ENCODE data around the gene RAB3A. TPM values are rescaled to one million over a fixed set of nuclear protein-coding genes. Genes with fewer than 3 reads are reported as not detected.

RAB3A gene
- total RNA-seq, 1 experiment from 2014 or later, result 6.7 TPM

DNA sequence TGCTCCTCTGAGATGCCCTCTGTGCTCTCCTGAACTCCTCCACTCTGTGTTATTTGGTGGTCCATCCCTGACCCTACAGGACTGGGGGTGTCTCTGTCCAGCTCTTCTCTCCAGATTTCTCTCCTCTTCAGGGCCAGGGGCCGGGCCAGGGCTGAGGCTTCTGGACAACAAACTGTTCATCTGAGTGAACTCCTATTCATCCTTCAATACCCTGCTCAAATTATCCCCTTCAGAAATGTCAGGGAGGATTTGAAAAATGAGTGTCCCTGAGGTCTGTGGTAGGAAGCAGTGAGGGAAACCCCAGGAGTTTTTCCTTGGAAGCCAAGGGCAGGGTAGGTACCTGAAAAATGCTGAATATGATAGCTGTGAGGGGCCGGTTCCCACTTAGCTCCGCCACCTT, 14.8 kb upstream of the RAB3A start:
- H3K4me3 ChIP-seq (ENCODE audit: low read length), result no peak overlapping the region
- H3K9ac ChIP-seq (ENCODE audit: low read length), result no peak overlapping the region
- POLR2A ChIA-PET (ENCODE audit: unreplicated experiment), result no interaction called here
- no peaks in the 10 kb centered on the region for H4K20me1 ChIP-seq (ENCODE audit: low read length)
- H2AFZ ChIP-seq (ENCODE audit: low read length), result no peak overlapping the region
- no peaks in the 10 kb centered on the region for H3F3A ChIP-seq (ENCODE audit: low read length, unreplicated experiment)
- H3K4me1 ChIP-seq (ENCODE audit: insufficient read depth, low read length), result peaks cover 4% of the 10 kb centered on the region
- ATAC-seq, result no peak
- H3K9me2 ChIP-seq (replicated peaks; ENCODE audit: low read length), result no peaks in the 10 kb centered on the region
- H3K4me2 ChIP-seq (ENCODE audit: low read length), result no peak overlapping the region
- no peak overlapping the region for H3K27ac ChIP-seq (ENCODE audit: low read length)
- intact Hi-C loops (cut with micrococcal nuclease), result no loop called here
- H3K79me2 ChIP-seq (ENCODE audit: low read length), result no peaks in the 10 kb centered on the region
- H3K9me3 ChIP-seq (ENCODE audit: low read length), result no peaks in the 10 kb centered on the region
- CTCF ChIA-PET, result no interaction called here
- TF ChIP-seq EZH2phosphoT487 (IDR thresholded peaks at IDR 0.05; ENCODE audit: borderline replicate concordance, low read length), result no peak
- TF ChIP-seq, protein P1, sequence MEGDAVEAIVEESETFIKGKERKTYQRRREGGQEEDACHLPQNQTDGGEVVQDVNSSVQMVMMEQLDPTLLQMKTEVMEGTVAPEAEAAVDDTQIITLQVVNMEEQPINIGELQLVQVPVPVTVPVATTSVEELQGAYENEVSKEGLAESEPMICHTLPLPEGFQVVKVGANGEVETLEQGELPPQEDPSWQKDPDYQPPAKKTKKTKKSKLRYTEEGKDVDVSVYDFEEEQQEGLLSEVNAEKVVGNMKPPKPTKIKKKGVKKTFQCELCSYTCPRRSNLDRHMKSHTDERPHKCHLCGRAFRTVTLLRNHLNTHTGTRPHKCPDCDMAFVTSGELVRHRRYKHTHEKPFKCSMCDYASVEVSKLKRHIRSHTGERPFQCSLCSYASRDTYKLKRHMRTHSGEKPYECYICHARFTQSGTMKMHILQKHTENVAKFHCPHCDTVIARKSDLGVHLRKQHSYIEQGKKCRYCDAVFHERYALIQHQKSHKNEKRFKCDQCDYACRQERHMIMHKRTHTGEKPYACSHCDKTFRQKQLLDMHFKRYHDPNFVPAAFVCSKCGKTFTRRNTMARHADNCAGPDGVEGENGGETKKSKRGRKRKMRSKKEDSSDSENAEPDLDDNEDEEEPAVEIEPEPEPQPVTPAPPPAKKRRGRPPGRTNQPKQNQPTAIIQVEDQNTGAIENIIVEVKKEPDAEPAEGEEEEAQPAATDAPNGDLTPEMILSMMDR (conservative IDR thresholded peaks at IDR 0.05; ENCODE audit: low read depth, low read length), result no peak
- H3K36me3 ChIP-seq (ENCODE audit: low read depth, low read length), result no peaks in the 10 kb centered on the region
- no peak for DNase-seq
- no TSS peak for BruUV-seq (replicated peaks)
- H3K27me3 ChIP-seq (ENCODE audit: low read length), result no peaks in the 10 kb centered on the region

DNA sequence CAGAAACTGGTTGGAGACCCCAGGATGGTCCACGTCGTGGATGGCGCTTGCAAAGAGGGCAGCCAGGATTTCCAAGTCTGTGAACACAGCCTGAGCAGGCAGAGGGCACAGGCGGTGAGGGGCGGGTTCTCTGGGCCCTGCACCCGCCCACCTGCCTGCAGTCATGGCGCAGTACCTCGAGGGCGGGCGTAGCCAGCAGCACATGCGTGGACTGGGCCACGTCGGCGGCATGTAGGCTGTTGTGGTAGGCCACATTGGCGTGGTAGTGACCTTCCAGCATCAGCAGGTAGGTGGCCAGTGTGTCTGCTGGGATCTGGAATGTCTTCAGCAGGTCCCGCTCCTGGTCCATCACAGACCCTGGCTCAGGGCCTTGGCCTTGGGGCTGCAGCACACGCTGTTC, 14.3 kb upstream of the RAB3A start:
- intact Hi-C loops (cut with micrococcal nuclease), result no loop called here
- Histone ChIP-seq H3K36me3 (ENCODE audit: low read depth, low read length) (no peaks in the 10 kb centered on the region), H3K4me3 (ENCODE audit: low read length) (no peak overlapping the region), H4K20me1 (ENCODE audit: low read length) (no peaks in the 10 kb centered on the region), H3K27ac (ENCODE audit: low read length) (no peak overlapping the region), H3K9me2 (replicated peaks; ENCODE audit: low read length) (no peaks in the 10 kb centered on the region), H2AFZ (ENCODE audit: low read length) (no peak overlapping the region), H3K4me1 (ENCODE audit: insufficient read depth, low read length) (peaks cover 4% of the 10 kb centered on the region), H3K9me3 (ENCODE audit: low read length) (no peaks in the 10 kb centered on the region), H3K9ac (ENCODE audit: low read length) (no peak overlapping the region), H3K79me2 (ENCODE audit: low read length) (no peaks in the 10 kb centered on the region), H3F3A (ENCODE audit: low read length, unreplicated experiment) (no peaks in the 10 kb centered on the region), H3K4me2 (ENCODE audit: low read length) (no peak overlapping the region), H3K27me3 (ENCODE audit: low read length) (no peaks in the 10 kb centered on the region)
- POLR2A ChIA-PET (ENCODE audit: unreplicated experiment), result no interaction called here
- CTCF ChIA-PET, result no interaction called here
- TF ChIP-seq EZH2phosphoT487 (IDR thresholded peaks at IDR 0.05; ENCODE audit: borderline replicate concordance, low read length) (no peak), EZH2 (IDR thresholded peaks at IDR 0.05; ENCODE audit: low read length, unreplicated experiment) (no peak)
- TF ChIP-seq, protein P1 (conservative IDR thresholded peaks at IDR 0.05; ENCODE audit: low read depth, low read length), result no peak
- BruUV-seq (replicated peaks), result no TSS peak
- DNase-seq, result no peak
- ATAC-seq, result no peak

DNA sequence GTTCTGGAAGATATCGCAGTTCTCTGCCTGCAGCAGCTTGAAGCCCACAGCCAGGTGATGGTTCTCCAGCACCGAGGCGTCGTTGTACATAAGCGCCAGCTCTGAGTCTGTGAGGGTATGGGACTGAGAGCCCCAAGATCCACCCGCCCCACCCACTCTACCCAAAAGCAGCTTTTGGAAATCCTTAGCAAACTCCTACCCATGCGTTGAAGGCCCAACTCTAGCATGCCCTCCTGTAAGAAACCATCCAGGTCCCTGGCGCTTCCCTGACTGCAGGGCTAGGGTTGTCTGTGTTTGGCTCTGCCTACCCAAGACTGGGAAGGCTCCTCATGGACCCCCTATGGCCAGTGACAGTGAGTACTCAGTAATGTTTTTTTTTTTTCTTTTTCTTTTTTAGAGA, 12.9 kb upstream of the RAB3A start:
- Histone ChIP-seq H3K9ac (ENCODE audit: low read length) (no peak overlapping the region), H3K4me3 (ENCODE audit: low read length) (no peak overlapping the region), H3K36me3 (ENCODE audit: low read depth, low read length) (no peaks in the 10 kb centered on the region), H4K20me1 (ENCODE audit: low read length) (no peaks in the 10 kb centered on the region), H3K79me2 (ENCODE audit: low read length) (no peaks in the 10 kb centered on the region), H3K4me2 (ENCODE audit: low read length) (no peak overlapping the region), H3K27me3 (ENCODE audit: low read length) (no peaks in the 10 kb centered on the region), H3F3A (ENCODE audit: low read length, unreplicated experiment) (no peaks in the 10 kb centered on the region), H3K9me2 (replicated peaks; ENCODE audit: low read length) (no peaks in the 10 kb centered on the region), H2AFZ (ENCODE audit: low read length) (no peak overlapping the region), H3K9me3 (ENCODE audit: low read length) (no peaks in the 10 kb centered on the region), H3K4me1 (ENCODE audit: insufficient read depth, low read length) (peaks cover 4% of the 10 kb centered on the region), H3K27ac (ENCODE audit: low read length) (no peak overlapping the region)
- DNase-seq, result no peak
- intact Hi-C loops (cut with micrococcal nuclease), result no loop called here
- TF ChIP-seq, protein P1 (conservative IDR thresholded peaks at IDR 0.05; ENCODE audit: low read depth, low read length), result no peak
- POLR2A ChIA-PET (ENCODE audit: unreplicated experiment), result no interaction called here
- CTCF ChIA-PET, result no interaction called here
- no TSS peak for BruUV-seq (replicated peaks)
- ATAC-seq, result no peak
